ENCODE results near the gene CARS2. TPM values are rescaled to one million over a fixed set of nuclear protein-coding genes. Genes with fewer than 3 reads are reported as not detected.

CARS2 gene
- total RNA-seq, 1 donor, result 161 TPM

DNA sequence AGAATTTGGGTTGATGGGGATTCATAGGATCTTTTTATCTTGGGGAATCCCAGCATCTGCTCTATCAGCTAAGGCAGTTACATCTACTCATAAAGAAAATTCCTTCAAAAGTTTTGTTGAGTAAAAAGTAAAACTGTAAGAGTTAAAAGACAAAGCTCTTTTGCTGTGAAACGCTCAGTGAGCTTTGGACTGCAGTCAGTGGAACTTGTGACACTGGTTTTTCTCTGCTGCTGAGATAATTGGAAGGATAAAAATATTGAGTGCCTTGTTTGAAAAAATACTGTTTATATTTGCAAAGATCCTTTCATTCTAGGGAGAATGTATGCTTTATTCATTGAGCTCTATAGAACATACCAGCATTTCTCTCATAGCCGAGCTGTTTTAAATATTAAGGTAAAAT, 85.3 kb downstream of the CARS2 start:
- peaks cover 17% of the 10 kb centered on the region for H3K36me3 ChIP-seq (ENCODE audit: insufficient read depth, low read length)
- H4K20me1 ChIP-seq (ENCODE audit: insufficient read depth, low read length), result peaks cover 70% of the 10 kb centered on the region
- DNase-seq (ENCODE audit: insufficient read length, low spot score, missing footprints), result no peak
- peaks cover 22% of the 10 kb centered on the region for H3K4me1 ChIP-seq (ENCODE audit: insufficient read depth, low read length)
- peaks cover 98% of the 10 kb centered on the region for H3K79me2 ChIP-seq (ENCODE audit: insufficient read depth, low read length)
- H2AFZ ChIP-seq (ENCODE audit: low read length), result no peak overlapping the region
- TF ChIP-seq, protein P1, sequence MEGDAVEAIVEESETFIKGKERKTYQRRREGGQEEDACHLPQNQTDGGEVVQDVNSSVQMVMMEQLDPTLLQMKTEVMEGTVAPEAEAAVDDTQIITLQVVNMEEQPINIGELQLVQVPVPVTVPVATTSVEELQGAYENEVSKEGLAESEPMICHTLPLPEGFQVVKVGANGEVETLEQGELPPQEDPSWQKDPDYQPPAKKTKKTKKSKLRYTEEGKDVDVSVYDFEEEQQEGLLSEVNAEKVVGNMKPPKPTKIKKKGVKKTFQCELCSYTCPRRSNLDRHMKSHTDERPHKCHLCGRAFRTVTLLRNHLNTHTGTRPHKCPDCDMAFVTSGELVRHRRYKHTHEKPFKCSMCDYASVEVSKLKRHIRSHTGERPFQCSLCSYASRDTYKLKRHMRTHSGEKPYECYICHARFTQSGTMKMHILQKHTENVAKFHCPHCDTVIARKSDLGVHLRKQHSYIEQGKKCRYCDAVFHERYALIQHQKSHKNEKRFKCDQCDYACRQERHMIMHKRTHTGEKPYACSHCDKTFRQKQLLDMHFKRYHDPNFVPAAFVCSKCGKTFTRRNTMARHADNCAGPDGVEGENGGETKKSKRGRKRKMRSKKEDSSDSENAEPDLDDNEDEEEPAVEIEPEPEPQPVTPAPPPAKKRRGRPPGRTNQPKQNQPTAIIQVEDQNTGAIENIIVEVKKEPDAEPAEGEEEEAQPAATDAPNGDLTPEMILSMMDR (IDR thresholded peaks at IDR 0.05; ENCODE audit: extremely low read depth, low read depth, low read length), result no peak
- no peak overlapping the region for H3K27ac ChIP-seq (ENCODE audit: low read depth, low read length)
- H3K27me3 ChIP-seq (ENCODE audit: insufficient read depth, low read length), result no peaks in the 10 kb centered on the region
- no peaks in the 10 kb centered on the region for H3K9me3 ChIP-seq (ENCODE audit: low read depth, low read length)
- H3K4me3 ChIP-seq (ENCODE audit: insufficient read depth, low read length), result no peak overlapping the region
- H3K4me2 ChIP-seq (ENCODE audit: insufficient read depth, low read length), result no peak overlapping the region

DNA sequence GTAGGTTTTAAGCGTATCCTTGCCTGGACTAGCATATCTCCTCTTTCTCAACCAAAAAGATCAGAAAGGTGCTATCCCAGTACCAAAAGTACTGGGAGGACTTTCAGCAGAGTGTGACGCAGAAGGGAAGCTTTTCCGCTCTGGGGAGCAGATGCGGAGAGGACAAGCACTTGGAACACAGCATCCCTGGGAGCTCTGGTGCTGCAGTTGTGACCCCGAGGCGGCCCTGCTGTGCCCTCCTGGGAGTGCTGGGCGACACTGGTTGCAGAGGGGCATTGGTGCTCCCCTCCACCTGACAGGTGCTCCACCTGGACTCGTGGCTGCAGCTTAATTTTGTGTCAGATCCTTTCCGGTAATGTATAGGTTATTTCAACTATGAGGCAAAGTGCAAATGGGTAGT, 87.1 kb downstream of the CARS2 start:
- TF ChIP-seq, protein P1 (IDR thresholded peaks at IDR 0.05; ENCODE audit: extremely low read depth, low read depth, low read length), result no peak
- H3K4me1 ChIP-seq (ENCODE audit: insufficient read depth, low read length), result peaks cover 26% of the 10 kb centered on the region
- peaks cover 11% of the 10 kb centered on the region for H3K36me3 ChIP-seq (ENCODE audit: insufficient read depth, low read length)
- peaks cover 82% of the 10 kb centered on the region for H3K79me2 ChIP-seq (ENCODE audit: insufficient read depth, low read length)
- H3K9me3 ChIP-seq (ENCODE audit: low read depth, low read length), result no peaks in the 10 kb centered on the region
- no peaks in the 10 kb centered on the region for H3K27me3 ChIP-seq (ENCODE audit: insufficient read depth, low read length)
- DNase-seq (ENCODE audit: insufficient read length, low spot score, missing footprints), result no peak
- H4K20me1 ChIP-seq (ENCODE audit: insufficient read depth, low read length), result peaks cover 59% of the 10 kb centered on the region
- no peak overlapping the region for H2AFZ ChIP-seq (ENCODE audit: low read length)
- H3K4me3 ChIP-seq (ENCODE audit: insufficient read depth, low read length), result no peak overlapping the region
- no peak overlapping the region for H3K27ac ChIP-seq (ENCODE audit: low read depth, low read length)
- H3K4me2 ChIP-seq (ENCODE audit: insufficient read depth, low read length), result no peak overlapping the region

DNA sequence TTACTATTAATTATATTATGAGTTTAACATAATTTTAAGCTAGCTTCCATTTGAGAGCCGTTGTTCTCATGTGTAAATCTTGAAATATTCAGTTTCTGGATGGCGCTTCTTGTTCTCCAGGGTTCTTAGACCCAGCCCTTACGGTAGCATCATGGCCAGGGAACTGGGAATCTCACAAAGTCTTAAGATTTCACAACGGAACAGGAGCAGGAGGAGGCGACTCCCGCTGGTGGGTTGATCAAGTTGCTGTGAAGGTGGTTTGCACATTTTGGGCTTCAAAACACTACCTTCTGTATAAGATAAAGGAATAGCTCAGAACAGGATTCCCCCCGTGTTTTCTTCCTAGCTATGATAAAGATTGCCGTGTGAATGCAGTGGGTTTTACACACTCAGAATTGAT, 87.7 kb downstream of the CARS2 start:
- peaks cover 55% of the 10 kb centered on the region for H4K20me1 ChIP-seq (ENCODE audit: insufficient read depth, low read length)
- no peaks in the 10 kb centered on the region for H3K9me3 ChIP-seq (ENCODE audit: low read depth, low read length)
- H3K27ac ChIP-seq (ENCODE audit: low read depth, low read length), result peak overlapping the region; percentile 85
- no peak overlapping the region for H3K4me2 ChIP-seq (ENCODE audit: insufficient read depth, low read length)
- H2AFZ ChIP-seq (ENCODE audit: low read length), result no peak overlapping the region
- H3K79me2 ChIP-seq (ENCODE audit: insufficient read depth, low read length), result peaks cover 77% of the 10 kb centered on the region
- DNase-seq (ENCODE audit: insufficient read length, low spot score, missing footprints), result no peak
- no peak overlapping the region for H3K4me3 ChIP-seq (ENCODE audit: insufficient read depth, low read length)
- H3K4me1 ChIP-seq (ENCODE audit: insufficient read depth, low read length), result peaks cover 26% of the 10 kb centered on the region
- peaks cover 9% of the 10 kb centered on the region for H3K36me3 ChIP-seq (ENCODE audit: insufficient read depth, low read length)
- TF ChIP-seq, protein P1 (IDR thresholded peaks at IDR 0.05; ENCODE audit: extremely low read depth, low read depth, low read length), result no peak
- no peaks in the 10 kb centered on the region for H3K27me3 ChIP-seq (ENCODE audit: insufficient read depth, low read length)

DNA sequence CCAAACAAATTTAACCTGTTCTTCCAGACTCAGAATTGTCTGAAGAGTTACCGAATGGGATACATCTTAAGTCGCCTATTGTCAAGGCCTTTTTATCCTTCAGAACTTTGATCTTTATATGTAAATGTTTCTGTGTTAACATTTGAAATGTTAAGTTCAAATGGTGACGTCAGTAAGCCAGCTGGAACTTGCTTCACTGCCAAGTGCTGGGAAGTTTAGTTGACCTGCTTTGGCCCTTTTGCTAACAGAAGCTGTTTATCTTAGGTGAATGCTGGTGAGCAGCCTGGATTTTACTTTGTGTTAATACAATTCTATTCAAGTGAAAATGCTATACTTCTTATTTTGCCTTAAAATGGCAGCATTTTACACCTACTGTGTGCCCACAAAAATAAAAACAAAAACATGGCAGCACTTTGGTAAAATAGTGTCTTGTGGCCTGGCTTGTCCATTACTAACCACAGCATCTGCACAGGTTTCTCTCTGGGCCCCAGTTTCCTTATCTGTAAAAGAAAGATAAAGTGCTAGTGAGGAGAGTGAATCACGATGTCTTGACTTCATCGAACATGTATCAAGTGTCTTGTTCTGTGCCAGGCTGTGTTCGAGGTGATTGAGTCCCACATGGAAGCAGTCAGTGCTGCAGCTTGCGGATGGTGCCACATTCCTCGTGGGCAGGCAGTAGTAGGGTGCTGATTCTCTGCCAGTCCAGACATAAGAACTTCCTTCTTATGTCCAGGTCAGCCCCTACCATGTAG, 88.4 kb downstream of the CARS2 start:
- Histone ChIP-seq H2AFZ (ENCODE audit: low read length) (no peak overlapping the region), H3K27ac (ENCODE audit: low read depth, low read length) (peak overlapping the region; percentile 85), H3K36me3 (ENCODE audit: insufficient read depth, low read length) (peaks cover 3% of the 10 kb centered on the region), H3K9me3 (ENCODE audit: low read depth, low read length) (no peaks in the 10 kb centered on the region), H3K79me2 (ENCODE audit: insufficient read depth, low read length) (peaks cover 70% of the 10 kb centered on the region), H4K20me1 (ENCODE audit: insufficient read depth, low read length) (peaks cover 48% of the 10 kb centered on the region), H3K4me2 (ENCODE audit: insufficient read depth, low read length) (peak overlapping the region; percentile 95), H3K4me1 (ENCODE audit: insufficient read depth, low read length) (peaks cover 26% of the 10 kb centered on the region), H3K27me3 (ENCODE audit: insufficient read depth, low read length) (no peaks in the 10 kb centered on the region), H3K4me3 (ENCODE audit: insufficient read depth, low read length) (no peak overlapping the region)
- TF ChIP-seq, protein P1 (IDR thresholded peaks at IDR 0.05; ENCODE audit: extremely low read depth, low read depth, low read length), result no peak
- no peak for DNase-seq (ENCODE audit: insufficient read length, low spot score, missing footprints)

Measured in osteoblast (primary cell).